ENCODE measurements around the gene SMIM17.

DNA sequence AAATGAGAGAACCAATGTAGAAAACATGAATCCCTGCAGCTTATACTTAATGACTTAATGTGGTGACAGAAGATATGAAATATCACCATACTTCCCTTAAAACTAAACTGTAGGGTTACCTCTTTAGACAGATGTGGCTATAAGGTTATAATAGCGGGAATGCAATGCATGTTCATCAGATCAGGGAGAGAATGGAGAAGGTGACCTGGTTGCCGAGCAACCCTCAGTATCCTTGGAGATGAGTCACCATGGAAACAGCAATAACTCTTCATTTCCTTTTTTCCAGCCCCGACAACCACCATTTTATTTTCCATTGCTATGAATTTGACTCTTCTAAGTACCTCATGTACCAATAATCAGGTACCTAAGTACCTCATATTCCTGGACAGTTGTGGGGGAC, 56.6 kb downstream of the SMIM17 start:
- TF ChIP-seq, protein P1, sequence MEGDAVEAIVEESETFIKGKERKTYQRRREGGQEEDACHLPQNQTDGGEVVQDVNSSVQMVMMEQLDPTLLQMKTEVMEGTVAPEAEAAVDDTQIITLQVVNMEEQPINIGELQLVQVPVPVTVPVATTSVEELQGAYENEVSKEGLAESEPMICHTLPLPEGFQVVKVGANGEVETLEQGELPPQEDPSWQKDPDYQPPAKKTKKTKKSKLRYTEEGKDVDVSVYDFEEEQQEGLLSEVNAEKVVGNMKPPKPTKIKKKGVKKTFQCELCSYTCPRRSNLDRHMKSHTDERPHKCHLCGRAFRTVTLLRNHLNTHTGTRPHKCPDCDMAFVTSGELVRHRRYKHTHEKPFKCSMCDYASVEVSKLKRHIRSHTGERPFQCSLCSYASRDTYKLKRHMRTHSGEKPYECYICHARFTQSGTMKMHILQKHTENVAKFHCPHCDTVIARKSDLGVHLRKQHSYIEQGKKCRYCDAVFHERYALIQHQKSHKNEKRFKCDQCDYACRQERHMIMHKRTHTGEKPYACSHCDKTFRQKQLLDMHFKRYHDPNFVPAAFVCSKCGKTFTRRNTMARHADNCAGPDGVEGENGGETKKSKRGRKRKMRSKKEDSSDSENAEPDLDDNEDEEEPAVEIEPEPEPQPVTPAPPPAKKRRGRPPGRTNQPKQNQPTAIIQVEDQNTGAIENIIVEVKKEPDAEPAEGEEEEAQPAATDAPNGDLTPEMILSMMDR (conservative IDR thresholded peaks at IDR 0.05 in 1 of 2, IDR thresholded peaks at IDR 0.05 in 1 of 2; ENCODE audit: extremely low read depth in 1 of 2, insufficient read depth in 1 of 2, low read depth in 1 of 2, low read length in 2 of 2), result no peak
- no peak for TF ChIP-seq EZH2 (IDR thresholded peaks at IDR 0.05; ENCODE audit: borderline replicate concordance, low read length)

Data from mammary epithelial cell (primary cell).